CD4-positive, alpha-beta T cell (primary cell): Measurements from ENCODE around the gene ZFYVE19. TPM values are rescaled to one million over a fixed set of nuclear protein-coding genes. Genes with fewer than 3 reads are reported as not detected.

Source experiments
- ATAC-seq: fragments of 200-7000 bp; cut with Tn5 transposase; one replicate; pipeline ENCODE4 v1.10.0; 2022; ENCODE audit warnings: mild to moderate bottlenecking; ENCODE audit not compliant: poor library complexity
- CTCF ChIA-PET: fragments of 350-600 bp; sonication (Branson Sonifier 250); formaldehyde crosslinking; loops from one replicate; lab custom pipeline; 2021; ENCODE audit warnings: antibody characterized with exemption, inconsistent platforms; lab: Charles Lee
- POLR2A ChIA-PET: fragments of 350-600 bp; sonication (Branson Sonifier 250); formaldehyde crosslinking; loops from one replicate; lab custom pipeline; 2021; ENCODE audit warnings: antibody characterized with exemption, inconsistent platforms; lab: Charles Lee
- DNase-seq, 14 experiments: peaks; one replicate each; pipeline ENCODE4 v3.0.0-alpha.2; 2013 to 2020; ENCODE audit warnings: mixed read lengths in 2 of 14
- H3K27ac ChIP-seq, 2 donors: one replicate each; pipeline versions ENCODE4 v1.5.1 to v1.7.0; 2013; ENCODE audit warnings: low read length in 2 of 2, low read depth in 1 of 2, mild to moderate bottlenecking in 1 of 2
- H3K27me3 ChIP-seq, 2 experiments: 1 replicate in 1 of 2; 2 replicates in 1 of 2; pipeline versions ENCODE4 v1.6.1 to v1.7.0; 2013; ENCODE audit warnings: low read length in 2 of 2, control low read depth in 1 of 2, mild to moderate bottlenecking in 1 of 2, moderate library complexity in 1 of 2; ENCODE audit not compliant: insufficient read depth in 2 of 2, control insufficient read depth in 1 of 2
- H3K36me3 ChIP-seq: one replicate; pipeline ENCODE4 v1.6.1; 2013; ENCODE audit warnings: low read length, control low read depth; ENCODE audit not compliant: insufficient read depth
- H3K4me1 ChIP-seq: one replicate; pipeline ENCODE4 v1.6.1; 2013; ENCODE audit warnings: low read length, control low read depth; ENCODE audit not compliant: insufficient read depth
- H3K4me3 ChIP-seq: one replicate; pipeline ENCODE4 v1.5.1; 2013; ENCODE audit warnings: mild to moderate bottlenecking, low read length, moderate library complexity
- H3K9me3 ChIP-seq, 2 experiments: 1 replicate in 1 of 2; 2 replicates in 1 of 2; pipeline versions ENCODE4 v1.6.1 to v1.7.0; 2013; ENCODE audit warnings: low read length in 2 of 2, mild to moderate bottlenecking in 2 of 2, control low read depth in 1 of 2, moderate library complexity in 1 of 2; ENCODE audit not compliant: control insufficient read depth in 1 of 2, insufficient read depth in 1 of 2
- H3K27ac Mint-ChIP-seq: one replicate; pipeline ENCODE4 v1.8.0; 2020; ENCODE audit warnings: mixed read lengths
- H3K27me3 Mint-ChIP-seq: one replicate; pipeline ENCODE4 v1.8.0; 2021; ENCODE audit warnings: mixed read lengths
- H3K36me3 Mint-ChIP-seq: one replicate; pipeline ENCODE4 v1.8.0; 2021; ENCODE audit warnings: low read depth, mixed read lengths
- H3K4me1 Mint-ChIP-seq: one replicate; pipeline ENCODE4 v1.8.0; 2021; ENCODE audit warnings: low read depth, mixed read lengths
- H3K4me3 Mint-ChIP-seq: one replicate; pipeline ENCODE4 v1.8.0; 2020; ENCODE audit warnings: mild to moderate bottlenecking, mixed read lengths
- H3K9me3 Mint-ChIP-seq: one replicate; pipeline ENCODE4 v1.8.0; 2020; ENCODE audit warnings: mixed read lengths
- CTCF ChIP-seq: fragments of 200-600 bp; IDR thresholded peaks from one replicate; pipeline ENCODE4 v1.8.0; 2022; ENCODE audit warnings: antibody characterized with exemption, mild to moderate bottlenecking
- intact Hi-C, 2 experiments: fragments of 100-400 bp; cut with DNase I in 1 of 2; cut with micrococcal nuclease in 1 of 2; formaldehyde crosslinking; loops; one replicate each; pipeline versions ENCODE4 v1.15.1 to v1.9.0; 2023 to 2025; cut with DNase I, micrococcal nuclease
- total RNA-seq, 174 experiments: library from RNA in 2 of 174; stranded (reverse) in 2 of 174; gene quantifications; one replicate each; pipeline ENCODE4 v1.2.3 and lab custom pipeline; 2021 to 2026

Gene ZFYVE19
- total RNA-seq, 2 experiments from 2014 or later, result 12.0 to 13.0 TPM

GRCh38 chr15:40775007-40775406, 31.9 kb upstream of the ZFYVE19 start:
- Mint-ChIP-seq H3K4me1 (peaks cover 4% of the 10 kb centered on the region), H3K9me3 (no peaks in the 10 kb centered on the region), H3K36me3 (peaks cover 65% of the 10 kb centered on the region), H3K27ac (no peak overlapping the region), H3K27me3 (no peaks in the 10 kb centered on the region), H3K4me3 (no peak overlapping the region)
- Histone ChIP-seq H3K27ac (no peak overlapping the region), H3K4me1 (peaks cover 14% of the 10 kb centered on the region), H3K4me3 (no peak overlapping the region), H3K27me3 (no peaks in the 10 kb centered on the region), H3K36me3 (peaks cover 73% of the 10 kb centered on the region), H3K9me3 (no peaks in the 10 kb centered on the region)
- intact Hi-C loops, result no loop called here
- ATAC-seq, result no peak
- ChIA-PET POLR2A (no interaction called here), CTCF (no interaction called here)
- no peak for DNase-seq
- TF ChIP-seq CTCF, result no peak

- no peak overlapping the region for H3K4me3 ChIP-seq
- H3K27me3 ChIP-seq, result no peaks in the 10 kb centered on the region
- no peaks in the 10 kb centered on the region for H3K9me3 ChIP-seq
- Mint-ChIP-seq H3K27me3 (no peaks in the 10 kb centered on the region), H3K36me3 (peaks cover 69% of the 10 kb centered on the region), H3K27ac (no peak overlapping the region), H3K4me3 (no peak overlapping the region), H3K9me3 (no peaks in the 10 kb centered on the region), H3K4me1 (no peaks in the 10 kb centered on the region)
- CTCF ChIA-PET, result interaction anchor here (0.5 kb wide), 1 partner anchor 28 kb away, joined by 3 read pairs; no protein-coding TSS in a partner anchor
- ATAC-seq, result no peak
- H3K4me1 ChIP-seq, result peaks cover 7% of the 10 kb centered on the region
- H3K36me3 ChIP-seq, result peaks cover 68% of the 10 kb centered on the region
- POLR2A ChIA-PET, result no interaction called here
- no peak for TF ChIP-seq CTCF
- no peak overlapping the region for H3K27ac ChIP-seq
- intact Hi-C loops, result no loop called here
- no peak for DNase-seq
Observed at GRCh38 chr15:40775740-40776536, 31.0 kb upstream of the ZFYVE19 start.

- H3K36me3 ChIP-seq, result peaks cover 68% of the 10 kb centered on the region
- POLR2A ChIA-PET, result no interaction called here
Observed at GRCh38 chr15:40776537-40777141, 30.2 kb upstream of the ZFYVE19 start.

More at GRCh38 chr15:40776537-40777141, 30.2 kb upstream of the ZFYVE19 start:
- Mint-ChIP-seq H3K27me3 (no peaks in the 10 kb centered on the region), H3K9me3 (no peaks in the 10 kb centered on the region), H3K4me1 (no peaks in the 10 kb centered on the region), H3K36me3 (peaks cover 67% of the 10 kb centered on the region), H3K27ac (no peak overlapping the region), H3K4me3 (no peak overlapping the region)
- intact Hi-C loops, result no loop called here
- peak in 4 of 14 experiments; percentile 33 to 80 (median 56) for DNase-seq
- Histone ChIP-seq H3K27ac (no peak overlapping the region), H3K9me3 (no peaks in the 10 kb centered on the region), H3K27me3 (no peaks in the 10 kb centered on the region), H3K4me1 (peaks cover 7% of the 10 kb centered on the region), H3K4me3 (no peak overlapping the region)
- peak; percentile 41 for ATAC-seq
- no peak for TF ChIP-seq CTCF
- CTCF ChIA-PET, result interaction anchor here (0.5 kb wide), 1 partner anchor 27 kb away, joined by 3 read pairs; no protein-coding TSS in a partner anchor
